Parathyroid adenoma (tissue), 2 donors: ENCODE results near the gene UGT3A1.

ENCODE experiments used
- H2AFZ ChIP-seq: fragments of 300-600 bp; sonication (generic); one replicate; pipeline ENCODE4 v1.7.0; 2017; ENCODE audit warnings: antibody characterized with exemption, mild to moderate bottlenecking
- H3K27ac ChIP-seq: fragments of 300-600 bp; sonication (generic); one replicate; pipeline ENCODE4 v1.7.0; 2017
- H3K27me3 ChIP-seq: fragments of 300-600 bp; sonication (generic); one replicate; pipeline ENCODE4 v1.7.0; 2017; ENCODE audit warnings: low read length; ENCODE audit not compliant: control insufficient read depth, insufficient read depth
- H3K36me3 ChIP-seq: fragments of 300-600 bp; sonication (generic); one replicate; pipeline ENCODE4 v1.7.0; 2017; ENCODE audit warnings: low read length; ENCODE audit not compliant: control insufficient read depth, insufficient read depth
- H3K4me1 ChIP-seq: fragments of 300-600 bp; sonication (generic); one replicate; pipeline ENCODE4 v1.7.0; 2017; ENCODE audit warnings: control low read depth
- H3K4me2 ChIP-seq: fragments of 300-600 bp; sonication (generic); one replicate; pipeline ENCODE4 v1.7.0; 2017; ENCODE audit warnings: low read length
- H3K4me3 ChIP-seq: fragments of 300-600 bp; sonication (generic); one replicate; pipeline ENCODE4 v1.7.0; 2017; ENCODE audit warnings: low read depth, low read length
- H3K79me2 ChIP-seq: fragments of 300-600 bp; sonication (generic); one replicate; pipeline ENCODE4 v1.7.0; 2017; ENCODE audit warnings: control low read depth
- H3K9ac ChIP-seq: fragments of 300-600 bp; sonication (generic); one replicate; pipeline ENCODE4 v1.7.0; 2017; ENCODE audit warnings: mild to moderate bottlenecking
- H3K9me3 ChIP-seq: fragments of 300-600 bp; sonication (generic); one replicate; pipeline ENCODE4 v1.7.0; 2017; ENCODE audit warnings: low read length; ENCODE audit not compliant: control insufficient read depth
- CTCF ChIP-seq: fragments of 300-600 bp; sonication (generic); IDR thresholded peaks from one replicate; pipeline ENCODE4 v1.7.0; 2017; ENCODE audit warnings: antibody characterized with exemption, mild to moderate bottlenecking
- donor health status: primary hyperparathyroidism.

Gene UGT3A1

GRCh38 chr5:35921930-35922329 is 69.3 kb downstream of the UGT3A1 start:
- TF ChIP-seq CTCF = no peak
- H3K4me1 ChIP-seq = no peaks in the 10 kb centered on the region
- no peak overlapping the region for H3K4me2 ChIP-seq
- H3K4me3 ChIP-seq = no peak overlapping the region
- no peak overlapping the region for H3K27ac ChIP-seq
- H3K27me3 ChIP-seq = no peaks in the 10 kb centered on the region
- no peaks in the 10 kb centered on the region for H3K36me3 ChIP-seq
- no peak overlapping the region for H2AFZ ChIP-seq
- H3K9me3 ChIP-seq = no peaks in the 10 kb centered on the region
- H3K9ac ChIP-seq = no peak overlapping the region
- H3K79me2 ChIP-seq = no peaks in the 10 kb centered on the region

- no peaks in the 10 kb centered on the region for H3K4me1 ChIP-seq
These were observed 70.3 kb downstream of the UGT3A1 start for GRCh38 chr5:35920890-35921289.

GRCh38 chr5:35919191-35919590 is 72.0 kb downstream of the UGT3A1 start:
- no peak overlapping the region for H3K27ac ChIP-seq
- no peaks in the 10 kb centered on the region for H3K9me3 ChIP-seq
- no peaks in the 10 kb centered on the region for H3K79me2 ChIP-seq
- H3K4me3 ChIP-seq = no peak overlapping the region
- H3K4me1 ChIP-seq = no peaks in the 10 kb centered on the region
- no peak overlapping the region for H3K4me2 ChIP-seq
- no peaks in the 10 kb centered on the region for H3K27me3 ChIP-seq
- no peak overlapping the region for H3K9ac ChIP-seq
- no peaks in the 10 kb centered on the region for H3K36me3 ChIP-seq
- no peak for TF ChIP-seq CTCF
- no peak overlapping the region for H2AFZ ChIP-seq

More at GRCh38 chr5:35920890-35921289, 70.3 kb downstream of the UGT3A1 start:
- Histone ChIP-seq H3K79me2 (no peaks in the 10 kb centered on the region), H2AFZ (no peak overlapping the region), H3K9ac (no peak overlapping the region), H3K9me3 (no peaks in the 10 kb centered on the region), H3K4me3 (no peak overlapping the region), H3K4me2 (no peak overlapping the region), H3K27me3 (no peaks in the 10 kb centered on the region), H3K27ac (no peak overlapping the region), H3K36me3 (no peaks in the 10 kb centered on the region)
- TF ChIP-seq CTCF = no peak

- Histone ChIP-seq H3K9me3 (no peaks in the 10 kb centered on the region), H3K36me3 (no peaks in the 10 kb centered on the region), H3K4me1 (no peaks in the 10 kb centered on the region), H3K9ac (no peak overlapping the region), H3K4me3 (no peak overlapping the region), H3K4me2 (no peak overlapping the region), H2AFZ (no peak overlapping the region), H3K27ac (no peak overlapping the region), H3K27me3 (no peaks in the 10 kb centered on the region), H3K79me2 (no peaks in the 10 kb centered on the region)
- TF ChIP-seq CTCF = no peak
These were observed 82.4 kb downstream of the UGT3A1 start for GRCh38 chr5:35908814-35909213.

GRCh38 chr5:35908228-35908627 is 83.0 kb downstream of the UGT3A1 start:
- H3K9ac ChIP-seq = no peak overlapping the region
- no peaks in the 10 kb centered on the region for H3K79me2 ChIP-seq
- H3K4me1 ChIP-seq = no peaks in the 10 kb centered on the region
- H3K27me3 ChIP-seq = no peaks in the 10 kb centered on the region
- no peak overlapping the region for H3K4me3 ChIP-seq
- H3K4me2 ChIP-seq = no peak overlapping the region
- no peak overlapping the region for H2AFZ ChIP-seq
- H3K27ac ChIP-seq = no peak overlapping the region
- TF ChIP-seq CTCF = no peak
- no peaks in the 10 kb centered on the region for H3K9me3 ChIP-seq
- no peaks in the 10 kb centered on the region for H3K36me3 ChIP-seq
